ENCODE data around the gene ZNF331.

Gene ZNF331

GRCh38 chr19:53520547-53521372 lies 17.2 kb upstream of the ZNF331 start:
- peak; percentile 99 for DNase-seq (ENCODE audit: low read depth in 2 of 2)

- no peak for DNase-seq (ENCODE audit: low read depth in 2 of 2)
Observed at GRCh38 chr19:53521373-53522202, 16.4 kb upstream of the ZNF331 start.

- no peak for DNase-seq (ENCODE audit: low read depth in 2 of 2)
Observed at GRCh38 chr19:53525922-53526321, 12.0 kb upstream of the ZNF331 start.

- no peak for DNase-seq (ENCODE audit: low read depth in 2 of 2)
Observed at GRCh38 chr19:53530622-53531021, 7.3 kb upstream of the ZNF331 start.

- no peak for DNase-seq (ENCODE audit: low read depth in 2 of 2)
Observed at GRCh38 chr19:53531457-53531856, 6.5 kb upstream of the ZNF331 start.

- no peak for DNase-seq (ENCODE audit: low read depth in 2 of 2)
Observed at GRCh38 chr19:53532362-53532761, 5.6 kb upstream of the ZNF331 start.

- no peak for DNase-seq (ENCODE audit: low read depth in 2 of 2)
Observed at GRCh38 chr19:53536225-53536548, 1.8 kb upstream of the ZNF331 start.

- DNase-seq (ENCODE audit: low read depth in 2 of 2) = no peak
Observed at GRCh38 chr19:53537121-53537520, 824 bp upstream of the ZNF331 start.

GRCh38 chr19:53538378-53539109 lies 599 bp downstream of the ZNF331 start:
- no peak for DNase-seq (ENCODE audit: low read depth in 2 of 2)

GRCh38 chr19:53540091-53540490 lies 2.1 kb downstream of the ZNF331 start:
- DNase-seq (ENCODE audit: low read depth in 2 of 2) = no peak

GRCh38 chr19:53541971-53542370 lies 4.0 kb downstream of the ZNF331 start:
- no peak for DNase-seq (ENCODE audit: low read depth in 2 of 2)

- no peak for DNase-seq (ENCODE audit: low read depth in 2 of 2)
Observed at GRCh38 chr19:53545271-53546065, 7.5 kb downstream of the ZNF331 start.

GRCh38 chr19:53546758-53547513 lies 9.0 kb downstream of the ZNF331 start:
- no peak for DNase-seq (ENCODE audit: low read depth in 2 of 2)

GRCh38 chr19:53549340-53549739 lies 11.4 kb downstream of the ZNF331 start:
- DNase-seq (ENCODE audit: low read depth in 2 of 2) = no peak

GRCh38 chr19:53552001-53552721 lies 14.2 kb downstream of the ZNF331 start:
- no peak for DNase-seq (ENCODE audit: low read depth in 2 of 2)

GRCh38 chr19:53553156-53553555 lies 15.2 kb downstream of the ZNF331 start:
- DNase-seq (ENCODE audit: low read depth in 2 of 2) = no peak

GRCh38 chr19:53553865-53554791 lies 16.2 kb downstream of the ZNF331 start:
- peak; percentile 59 to 64 for DNase-seq (ENCODE audit: low read depth in 2 of 2)

GRCh38 chr19:53554804-53555203 lies 16.9 kb downstream of the ZNF331 start:
- no peak for DNase-seq (ENCODE audit: low read depth in 2 of 2)

GRCh38 chr19:53555352-53555751 lies 17.4 kb downstream of the ZNF331 start:
- no peak for DNase-seq (ENCODE audit: low read depth in 2 of 2)
